GM19397 (cell line): ENCODE data around the gene CHD1.

Experiments
- ATAC-seq: cut with Tn5 transposase; IDR thresholded peaks from one replicate; pipeline ENCODE4 v1.9.1; 2021; ENCODE audit warnings: mild to moderate bottlenecking, moderate library complexity; ENCODE audit not compliant: unreplicated experiment

The CHD1 gene

DNA sequence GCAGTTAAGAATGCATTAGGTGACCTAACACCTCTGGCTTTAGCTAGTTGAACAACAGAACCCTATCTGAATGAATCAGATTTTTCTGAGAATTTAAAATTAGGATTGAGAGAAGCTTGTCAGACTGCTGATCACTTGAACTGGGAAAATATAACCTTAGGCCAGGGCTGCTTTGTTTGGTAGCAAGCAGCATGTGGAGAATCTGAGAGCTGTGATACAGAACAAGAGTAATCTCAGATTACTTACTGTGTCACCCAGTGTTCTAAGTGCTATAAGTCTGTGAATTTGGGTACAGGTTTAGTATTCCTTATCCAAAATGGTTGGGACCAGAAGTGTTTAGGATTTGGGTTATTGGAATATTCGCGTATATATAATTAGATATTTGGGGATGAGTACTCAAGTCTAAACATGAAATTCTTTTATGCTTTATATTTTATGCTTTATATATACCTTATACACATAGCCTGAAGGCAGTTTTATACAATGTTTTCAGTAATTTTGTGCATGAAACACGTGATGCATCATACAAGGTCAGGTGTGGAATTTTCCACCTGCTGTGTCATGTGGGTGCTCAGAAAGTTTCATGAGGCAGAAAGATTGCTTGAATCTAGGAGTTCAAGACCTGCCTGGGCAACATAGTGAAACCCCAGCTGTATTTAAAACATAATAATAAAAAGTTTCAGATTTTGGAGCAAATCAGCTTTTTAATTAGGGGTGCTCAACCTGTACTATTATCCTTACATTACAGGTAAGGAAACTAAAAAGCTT lies 8.3 kb upstream of the CHD1 start:
- ATAC-seq: no peak

DNA sequence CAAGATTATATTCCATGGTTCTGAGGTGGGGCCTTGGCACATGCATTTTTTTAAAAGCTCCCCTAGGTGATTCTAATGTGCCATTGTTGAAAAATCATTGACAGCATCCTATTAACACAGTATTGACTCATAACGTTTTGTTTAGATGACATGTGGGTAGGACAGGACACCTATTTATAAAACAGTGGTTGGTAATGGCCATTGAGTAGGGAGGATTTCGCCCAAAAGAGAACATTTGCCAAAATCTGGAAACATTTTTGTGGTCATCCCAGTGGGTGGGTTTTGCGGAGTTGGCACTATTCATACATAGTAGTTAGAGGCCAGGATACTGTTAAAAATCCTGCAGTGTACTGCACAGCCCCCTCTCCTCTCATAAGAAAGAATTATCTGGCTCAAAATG lies 6.4 kb upstream of the CHD1 start:
- ATAC-seq: no peak

- ATAC-seq: no peak
Measured at GRCh38 chr5:98934546-98934945, 5.7 kb upstream of the CHD1 start.

GRCh38 chr5:98933445-98934072 lies 4.8 kb upstream of the CHD1 start:
- ATAC-seq: peak; percentile 7

- no peak for ATAC-seq
Measured at GRCh38 chr5:98930972-98931762, 2.4 kb upstream of the CHD1 start.

DNA sequence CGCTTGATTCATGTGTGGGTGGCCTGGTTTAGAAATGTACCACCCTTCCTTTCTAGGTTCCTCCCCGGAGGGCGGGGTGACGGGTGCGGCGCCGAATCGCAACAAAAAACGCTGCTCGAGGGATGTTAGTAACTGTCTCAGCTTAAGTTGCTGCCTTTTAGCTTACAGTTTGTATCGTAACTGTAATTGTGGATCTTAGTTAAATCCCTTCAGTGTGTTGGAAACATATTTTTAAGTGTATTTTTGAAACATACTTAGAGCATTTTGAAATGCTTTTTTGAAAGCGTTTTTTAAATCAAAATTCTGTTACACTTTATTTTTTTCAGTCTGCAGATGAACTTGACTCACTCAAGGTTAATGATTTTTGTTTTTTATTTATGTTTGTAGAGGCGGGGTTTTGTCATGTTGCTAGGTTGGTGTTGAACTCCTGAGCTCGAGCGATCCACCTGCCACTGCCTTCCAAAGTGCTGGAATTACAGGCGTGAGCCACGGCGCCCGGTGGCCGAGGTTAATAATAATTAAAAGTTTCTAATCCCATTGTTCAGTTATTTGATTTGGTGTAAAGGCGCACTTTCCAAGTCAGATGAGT lies 997 bp upstream of the CHD1 start:
- ATAC-seq: no peak

GRCh38 chr5:98927989-98928872 lies 576 bp downstream of the CHD1 start:
- peak; percentile 29 for ATAC-seq

GRCh38 chr5:98927242-98927988 lies 1.4 kb downstream of the CHD1 start:
- no peak for ATAC-seq

DNA sequence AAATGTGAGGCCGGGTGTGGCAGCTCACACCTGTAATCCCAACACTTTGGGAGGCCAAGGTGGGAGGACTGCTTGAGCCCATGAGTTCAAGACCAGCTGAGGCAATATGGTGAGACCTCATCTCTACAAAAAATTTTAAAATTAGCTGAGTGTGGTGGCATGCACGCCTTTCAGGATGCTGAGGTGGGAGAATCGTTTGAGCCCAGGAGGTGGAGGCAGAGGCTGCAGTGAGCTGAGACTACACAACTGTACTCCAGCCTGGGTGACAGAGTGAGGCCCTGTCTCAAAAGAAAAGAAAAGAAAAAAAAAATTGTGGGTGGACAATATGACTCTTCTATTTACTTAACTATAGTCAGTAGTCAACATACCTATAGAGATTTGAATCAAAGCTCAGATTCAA lies 4.8 kb downstream of the CHD1 start:
- no peak for ATAC-seq

GRCh38 chr5:98921947-98922505 lies 6.8 kb downstream of the CHD1 start:
- ATAC-seq: no peak

GRCh38 chr5:98917433-98917832 lies 11.4 kb downstream of the CHD1 start:
- ATAC-seq: no peak

- ATAC-seq: no peak
Measured at GRCh38 chr5:98916540-98916939, 12.3 kb downstream of the CHD1 start.

DNA sequence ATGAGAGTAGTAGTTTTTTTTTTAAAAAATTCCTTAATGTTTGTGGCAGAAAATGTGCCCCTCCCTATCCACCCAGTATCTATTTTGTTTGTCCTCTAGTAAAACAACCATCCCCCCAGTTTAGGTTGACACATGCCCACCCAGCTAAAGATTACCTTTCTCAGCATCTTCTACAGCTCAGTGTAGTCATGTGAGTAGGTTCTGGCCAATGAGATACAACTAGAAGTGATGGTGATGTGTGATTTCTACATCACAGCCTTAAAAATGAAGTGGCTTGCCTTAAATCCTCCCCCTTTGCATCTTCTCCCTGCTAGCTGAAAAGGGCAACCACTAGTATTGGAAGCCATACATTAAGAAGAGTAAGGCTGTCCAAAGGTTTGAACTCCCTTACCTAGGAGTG lies 14.9 kb downstream of the CHD1 start:
- ATAC-seq: no peak

DNA sequence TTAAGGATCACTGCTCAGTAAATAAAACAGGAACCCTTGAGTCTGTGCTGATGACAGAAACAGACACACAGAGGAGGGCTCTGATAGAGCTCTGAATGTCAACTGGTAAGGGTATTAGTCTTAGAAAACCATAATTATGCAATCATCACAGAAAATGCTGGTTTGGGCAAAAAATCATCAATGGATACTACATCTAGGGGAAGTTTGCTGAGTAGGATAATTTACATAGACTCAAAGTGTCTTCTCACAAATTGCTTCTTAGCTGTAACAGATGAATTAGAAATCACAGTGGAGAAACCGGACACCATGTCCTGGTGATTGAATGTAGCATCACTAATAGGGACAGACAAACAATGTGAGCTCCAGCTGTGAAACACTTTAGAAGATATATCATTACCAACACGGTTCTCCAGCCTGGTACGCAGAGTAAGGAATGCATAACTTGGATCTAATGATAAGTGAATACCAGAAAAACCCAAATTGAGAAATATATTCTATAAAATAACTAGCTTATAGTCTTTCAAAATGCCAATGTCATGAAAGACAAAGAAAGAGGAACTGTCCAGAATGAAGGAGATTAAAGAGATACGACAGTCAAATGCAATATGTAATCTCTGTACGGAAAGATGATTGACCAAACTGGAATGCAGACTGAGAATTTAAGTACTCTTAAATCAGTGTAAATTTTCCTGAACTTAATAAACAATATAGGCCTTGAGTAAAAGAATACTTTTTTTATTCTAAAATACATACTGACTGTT lies 17.3 kb downstream of the CHD1 start:
- ATAC-seq: no peak

GRCh38 chr5:98909363-98909762 lies 19.4 kb downstream of the CHD1 start:
- no peak for ATAC-seq

- no peak for ATAC-seq
Measured at GRCh38 chr5:98907951-98908350, 20.9 kb downstream of the CHD1 start.

- no peak for ATAC-seq
Measured at GRCh38 chr5:98906756-98907355, 22.0 kb downstream of the CHD1 start.
